ENCODE results near the gene KCTD10.
"Not testable (repeated sequence)": the region's sequence is repeated elsewhere in the genome, so short reads cannot be mapped to it uniquely, and the experiment has no call there.

Gene KCTD10

GRCh38 chr12:109475121-109475520 is 2.0 kb downstream of the KCTD10 start:
- no peak for DNase-seq (ENCODE audit: low read depth in 1 of 2, low spot score in 1 of 2)

GRCh38 chr12:109473526-109474270 is 3.4 kb downstream of the KCTD10 start:
- DNase-seq (ENCODE audit: low read depth in 1 of 2, low spot score in 1 of 2) = not testable (repeated sequence)

GRCh38 chr12:109473006-109473405 is 4.1 kb downstream of the KCTD10 start:
- DNase-seq (ENCODE audit: low read depth in 1 of 2, low spot score in 1 of 2) = no peak

GRCh38 chr12:109469517-109469916 is 7.6 kb downstream of the KCTD10 start:
- DNase-seq (ENCODE audit: low read depth in 1 of 2, low spot score in 1 of 2) = no peak

GRCh38 chr12:109467978-109468676 is 9.0 kb downstream of the KCTD10 start:
- DNase-seq (ENCODE audit: low read depth in 1 of 2, low spot score in 1 of 2) = no peak

- DNase-seq (ENCODE audit: low read depth in 1 of 2, low spot score in 1 of 2) = no peak
Measured at GRCh38 chr12:109466821-109467220, 10.3 kb downstream of the KCTD10 start.

- DNase-seq (ENCODE audit: low read depth in 1 of 2, low spot score in 1 of 2) = no peak
Measured at GRCh38 chr12:109466305-109466704, 10.8 kb downstream of the KCTD10 start.

- no peak for DNase-seq (ENCODE audit: low read depth in 1 of 2, low spot score in 1 of 2)
Measured at GRCh38 chr12:109464642-109465351, 12.3 kb downstream of the KCTD10 start.

- DNase-seq (ENCODE audit: low read depth in 1 of 2, low spot score in 1 of 2) = no peak
Measured at GRCh38 chr12:109463756-109464155, 13.3 kb downstream of the KCTD10 start.

GRCh38 chr12:109462868-109463692 is 14.0 kb downstream of the KCTD10 start:
- DNase-seq (ENCODE audit: low read depth in 1 of 2, low spot score in 1 of 2) = no peak

GRCh38 chr12:109461846-109462756 is 15.0 kb downstream of the KCTD10 start:
- DNase-seq (ENCODE audit: low read depth in 1 of 2, low spot score in 1 of 2) = no peak

GRCh38 chr12:109461049-109461845 is 15.9 kb downstream of the KCTD10 start:
- DNase-seq (ENCODE audit: low read depth in 1 of 2, low spot score in 1 of 2) = no peak

- no peak for DNase-seq (ENCODE audit: low read depth in 1 of 2, low spot score in 1 of 2)
Measured at GRCh38 chr12:109460538-109460937, 16.6 kb downstream of the KCTD10 start.

- no peak for DNase-seq (ENCODE audit: low read depth in 1 of 2, low spot score in 1 of 2)
Measured at GRCh38 chr12:109459247-109459646, 17.9 kb downstream of the KCTD10 start.

GRCh38 chr12:109458771-109459208 is 18.3 kb downstream of the KCTD10 start:
- DNase-seq (ENCODE audit: low read depth in 1 of 2, low spot score in 1 of 2) = no peak

- DNase-seq (ENCODE audit: low read depth in 1 of 2, low spot score in 1 of 2) = no peak
Measured at GRCh38 chr12:109458086-109458485, 19.0 kb downstream of the KCTD10 start.

- DNase-seq (ENCODE audit: low read depth in 1 of 2, low spot score in 1 of 2) = no peak
Measured at GRCh38 chr12:109455706-109456105, 21.4 kb downstream of the KCTD10 start.

GRCh38 chr12:109452489-109452888 is 24.6 kb downstream of the KCTD10 start:
- no peak for DNase-seq (ENCODE audit: low read depth in 1 of 2, low spot score in 1 of 2)

- no peak for DNase-seq (ENCODE audit: low read depth in 1 of 2, low spot score in 1 of 2)
Measured at GRCh38 chr12:109451400-109451799, 25.7 kb downstream of the KCTD10 start.

Measured in activated T-helper 1 cell treated with anti-CD3 and anti-CD28 coated beads, Interleukin-2, amount 50 U/mL, for 16 hours (primary cell).